ENCODE data around the gene PDGFA. TPM values are rescaled to one million over a fixed set of nuclear protein-coding genes. Genes with fewer than 3 reads are reported as not detected.
A peak's percentile ranks its signal among the peaks of the same experiment; 100 is the strongest.

The PDGFA gene
- total RNA-seq, 1 donor from 2014 or later, result 100 TPM

GRCh38 chr7:516606-517456 is 2.8 kb downstream of the PDGFA start:
- peak; percentile 76 for DNase-seq

- no peak for DNase-seq
Measured at GRCh38 chr7:516216-516605, 3.4 kb downstream of the PDGFA start.

GRCh38 chr7:515628-516027 is 4.0 kb downstream of the PDGFA start:
- DNase-seq, result no peak

GRCh38 chr7:514651-515598 is 4.7 kb downstream of the PDGFA start:
- DNase-seq, result peak; percentile 48

GRCh38 chr7:514242-514641 is 5.4 kb downstream of the PDGFA start:
- DNase-seq, result no peak

- DNase-seq, result peak; percentile 59
Measured at GRCh38 chr7:513521-514166, 6.0 kb downstream of the PDGFA start.

GRCh38 chr7:512541-513311 is 6.9 kb downstream of the PDGFA start:
- no peak for DNase-seq

GRCh38 chr7:512146-512510 is 7.5 kb downstream of the PDGFA start:
- DNase-seq, result no peak

- DNase-seq, result no peak
Measured at GRCh38 chr7:511476-512145, 8.0 kb downstream of the PDGFA start.

GRCh38 chr7:510782-511281 is 8.8 kb downstream of the PDGFA start:
- DNase-seq, result no peak

- DNase-seq, result no peak
Measured at GRCh38 chr7:510131-510481, 9.5 kb downstream of the PDGFA start.

- no peak for DNase-seq
Measured at GRCh38 chr7:509426-510130, 10.1 kb downstream of the PDGFA start.

- no peak for DNase-seq
Measured at GRCh38 chr7:508461-509170, 11.0 kb downstream of the PDGFA start.

GRCh38 chr7:507623-508300 is 11.9 kb downstream of the PDGFA start:
- DNase-seq, result no peak

GRCh38 chr7:506921-507622 is 12.6 kb downstream of the PDGFA start:
- DNase-seq, result no peak

- DNase-seq, result no peak
Measured at GRCh38 chr7:506391-506831, 13.2 kb downstream of the PDGFA start.

GRCh38 chr7:505171-505570 is 14.5 kb downstream of the PDGFA start:
- DNase-seq, result no peak

GRCh38 chr7:504221-505111 is 15.2 kb downstream of the PDGFA start:
- no peak for DNase-seq

Measured in dermis blood vessel endothelial cell (primary cell).